ENCODE measurements around the gene KLHDC4. TPM values are rescaled to one million over a fixed set of nuclear protein-coding genes. Genes with fewer than 3 reads are reported as not detected.
A peak's percentile ranks its signal among the peaks of the same experiment; 100 is the strongest.

The KLHDC4 gene
- total RNA-seq, 1 experiment from 2014 or later: 76.2 TPM

- Histone ChIP-seq H2AK5ac (ENCODE audit: insufficient read length, low read length) (peak overlapping the region; percentile 67), H2BK120ac (ENCODE audit: low read depth, low read length, poor library complexity, severe bottlenecking) (peak overlapping the region; percentile 53), H3K79me2 (ENCODE audit: insufficient read depth, low read length) (no peaks in the 10 kb centered on the region), H4K20me1 (ENCODE audit: control insufficient read depth, insufficient read depth, insufficient read length) (no peaks in the 10 kb centered on the region), H3K14ac (ENCODE audit: insufficient read depth, low read length) (peak overlapping the region; percentile 97), H2BK15ac (ENCODE audit: low read depth, low read length) (no peak overlapping the region), H3K4me2 (ENCODE audit: insufficient read depth, insufficient read length, low read length) (no peak overlapping the region), H2BK20ac (ENCODE audit: low read depth, low read length, poor library complexity, severe bottlenecking) (no peak overlapping the region), H2BK12ac (ENCODE audit: insufficient read length, low read depth, low read length) (peak overlapping the region; percentile 98), H3K27me3 (ENCODE audit: insufficient read depth, low read length) (no peaks in the 10 kb centered on the region), H4K91ac (ENCODE audit: insufficient read length, low read depth, low read length) (peak overlapping the region; percentile 98), H3K4ac (ENCODE audit: low read depth, low read length) (peak overlapping the region; percentile 82; the same call in 1 of the 2 replicates), H3K27ac (ENCODE audit: insufficient read length, low read depth, low read length) (no peak overlapping the region), H2BK5ac (ENCODE audit: insufficient read length, low read length) (peak overlapping the region; percentile 2), H3K79me1 (ENCODE audit: insufficient read depth, low read depth, low read length, poor library complexity, severe bottlenecking) (no peaks in the 10 kb centered on the region), H3K56ac (ENCODE audit: insufficient read length, low read depth, low read length) (no peak overlapping the region), H4K5ac (ENCODE audit: insufficient read length, low read depth, low read length) (peak overlapping the region; percentile 31), H3K9ac (ENCODE audit: extremely low read depth, insufficient read length, low read length) (no peak overlapping the region), H3K9me3 (ENCODE audit: control insufficient read depth, low read depth, low read length) (no peaks in the 10 kb centered on the region), H3K23me2 (ENCODE audit: insufficient read length, low read depth, low read length, poor library complexity, severe bottlenecking) (no peaks in the 10 kb centered on the region), H3K4me1 (ENCODE audit: insufficient read depth, low read length) (no peaks in the 10 kb centered on the region; the same call in 1 of the 2 replicates), H3K18ac (ENCODE audit: insufficient read length, low read depth, low read length) (peak overlapping the region; percentile 88), H3T11ph (ENCODE audit: low read length) (no peak overlapping the region), H3K23ac (ENCODE audit: insufficient read length, low read depth, low read length) (no peak overlapping the region), H2AFZ (ENCODE audit: low read length) (no peak overlapping the region), H4K8ac (replicated peaks; ENCODE audit: insufficient read length, low read depth, low read length) (no peak overlapping the region)
- H3K4me3 Mint-ChIP-seq: peak overlapping the region in 1 of 2 experiments; percentile 16; a peak in 1 of 5 replicates
- peaks cover 0 to 3% (median 2%) of the 10 kb centered on the region in 3 experiments; a peak in 2 of 7 replicates for H3K36me3 Mint-ChIP-seq (ENCODE audit: insufficient read depth in 1 of 3, low read depth in 3 of 3)
- TF ChIP-seq CTCF (conservative IDR thresholded peaks at IDR 0.05): peak; percentile 99
- WGBS (ENCODE audit: extremely low coverage, insufficient read length, low lambda C conversion rate): no CpG with 5 or more reads among the region's 41 CpGs
- H3K27me3 Mint-ChIP-seq (ENCODE audit: low read depth): peaks cover 7% of the 10 kb centered on the region
- peaks cover 13 to 14% of the 10 kb centered on the region in 2 experiments for H3K4me1 Mint-ChIP-seq
- DNase-seq: peak; percentile 97
- H3K9me3 Mint-ChIP-seq: no peaks in the 10 kb centered on the region; a peak in 1 of 5 replicates
- H3K27ac Mint-ChIP-seq: peak overlapping the region; percentile 98 to 100 (median 98)
Measured at GRCh38 chr16:87778830-87779579, 13.2 kb upstream of the KLHDC4 start.

Data from H9 (cell line).